WTC11 (cell line): ENCODE results near the gene MAP3K5.

ENCODE experiments used
- CREM ChIP-seq: sonication (generic); formaldehyde crosslinking; IDR thresholded peaks from 2 replicates; pipeline ENCODE4 v1.8.1; 2022; ENCODE audit warnings: mild to moderate bottlenecking, missing genetic modification reagents, moderate library complexity
- FOXP1 ChIP-seq: sonication (generic); formaldehyde crosslinking; IDR thresholded peaks from 2 replicates; pipeline ENCODE4 v1.8.0; 2022; ENCODE audit warnings: missing genetic modification reagents, mild to moderate bottlenecking, moderate library complexity, borderline replicate concordance
- ZBTB21 ChIP-seq: sonication (generic); formaldehyde crosslinking; IDR thresholded peaks from 2 replicates; pipeline ENCODE4 v1.8.1; 2023; ENCODE audit warnings: mild to moderate bottlenecking, missing genetic modification reagents, borderline replicate concordance
- TF ChIP-seq, protein P1 (sequence below): sonication (generic); formaldehyde crosslinking; IDR thresholded peaks from 2 replicates; pipeline ENCODE4 v1.8.1; 2022; ENCODE audit warnings: low read depth, missing genetic modification reagents, borderline replicate concordance
- TF ChIP-seq, protein P2 (sequence below): sonication (generic); formaldehyde crosslinking; conservative IDR thresholded peaks from 2 replicates; pipeline ENCODE4 v1.8.1; 2022; ENCODE audit warnings: mild to moderate bottlenecking, missing genetic modification reagents
- TF ChIP-seq, protein P3 (sequence below): sonication (generic); formaldehyde crosslinking; IDR thresholded peaks from 2 replicates; pipeline ENCODE4 v1.8.1; 2022; ENCODE audit warnings: mild to moderate bottlenecking, moderate library complexity, missing genetic modification reagents
- TF ChIP-seq, protein P4 (sequence below): sonication (generic); formaldehyde crosslinking; IDR thresholded peaks from 2 replicates; pipeline ENCODE4 v1.8.1; 2023; ENCODE audit warnings: mild to moderate bottlenecking, missing genetic modification reagents, moderate library complexity
- TF ChIP-seq, protein P5 (sequence below): sonication (generic); formaldehyde crosslinking; IDR thresholded peaks from 2 replicates; pipeline ENCODE4 v1.8.0; 2023; ENCODE audit warnings: missing genetic modification reagents
- TF ChIP-seq, protein P6 (sequence below): fragments of 200-600 bp; IDR thresholded peaks from 2 replicates; pipeline ENCODE4 v1.8.0; 2022; ENCODE audit warnings: antibody characterized with exemption

DNA sequence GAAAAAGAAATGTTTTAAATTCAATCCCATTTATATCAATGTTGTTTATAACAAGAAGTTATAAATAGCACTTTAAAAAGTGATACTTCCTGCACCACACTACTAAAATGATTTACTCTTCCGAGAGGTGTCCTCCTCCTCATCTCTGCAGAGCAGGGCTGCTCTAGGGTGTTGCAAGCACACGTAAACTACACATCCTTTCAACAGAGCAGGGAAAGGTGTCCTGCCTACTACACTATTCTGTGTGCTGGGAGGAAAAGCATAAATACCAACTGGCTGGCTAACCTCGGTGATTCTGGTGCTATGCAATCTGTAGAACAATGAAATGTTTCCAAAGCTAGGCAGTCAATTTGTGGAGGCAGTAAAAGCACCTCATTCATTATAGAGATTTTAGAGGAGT, 152.6 kb downstream of the MAP3K5 start:
- TF ChIP-seq ZBTB21 (CRISPR knock-in tag), result no peak
- TF ChIP-seq, protein P1, sequence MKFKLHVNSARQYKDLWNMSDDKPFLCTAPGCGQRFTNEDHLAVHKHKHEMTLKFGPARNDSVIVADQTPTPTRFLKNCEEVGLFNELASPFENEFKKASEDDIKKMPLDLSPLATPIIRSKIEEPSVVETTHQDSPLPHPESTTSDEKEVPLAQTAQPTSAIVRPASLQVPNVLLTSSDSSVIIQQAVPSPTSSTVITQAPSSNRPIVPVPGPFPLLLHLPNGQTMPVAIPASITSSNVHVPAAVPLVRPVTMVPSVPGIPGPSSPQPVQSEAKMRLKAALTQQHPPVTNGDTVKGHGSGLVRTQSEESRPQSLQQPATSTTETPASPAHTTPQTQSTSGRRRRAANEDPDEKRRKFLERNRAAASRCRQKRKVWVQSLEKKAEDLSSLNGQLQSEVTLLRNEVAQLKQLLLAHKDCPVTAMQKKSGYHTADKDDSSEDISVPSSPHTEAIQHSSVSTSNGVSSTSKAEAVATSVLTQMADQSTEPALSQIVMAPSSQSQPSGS (CRISPR knock-in tag), result no peak
- TF ChIP-seq, protein P2, sequence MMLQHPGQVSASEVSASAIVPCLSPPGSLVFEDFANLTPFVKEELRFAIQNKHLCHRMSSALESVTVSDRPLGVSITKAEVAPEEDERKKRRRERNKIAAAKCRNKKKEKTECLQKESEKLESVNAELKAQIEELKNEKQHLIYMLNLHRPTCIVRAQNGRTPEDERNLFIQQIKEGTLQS (CRISPR knock-in tag), result no peak
- TF ChIP-seq, protein P3, sequence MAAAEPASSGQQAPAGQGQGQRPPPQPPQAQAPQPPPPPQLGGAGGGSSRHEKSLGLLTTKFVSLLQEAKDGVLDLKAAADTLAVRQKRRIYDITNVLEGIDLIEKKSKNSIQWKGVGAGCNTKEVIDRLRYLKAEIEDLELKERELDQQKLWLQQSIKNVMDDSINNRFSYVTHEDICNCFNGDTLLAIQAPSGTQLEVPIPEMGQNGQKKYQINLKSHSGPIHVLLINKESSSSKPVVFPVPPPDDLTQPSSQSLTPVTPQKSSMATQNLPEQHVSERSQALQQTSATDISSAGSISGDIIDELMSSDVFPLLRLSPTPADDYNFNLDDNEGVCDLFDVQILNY (CRISPR knock-in tag), result no peak
- TF ChIP-seq, protein P4, sequence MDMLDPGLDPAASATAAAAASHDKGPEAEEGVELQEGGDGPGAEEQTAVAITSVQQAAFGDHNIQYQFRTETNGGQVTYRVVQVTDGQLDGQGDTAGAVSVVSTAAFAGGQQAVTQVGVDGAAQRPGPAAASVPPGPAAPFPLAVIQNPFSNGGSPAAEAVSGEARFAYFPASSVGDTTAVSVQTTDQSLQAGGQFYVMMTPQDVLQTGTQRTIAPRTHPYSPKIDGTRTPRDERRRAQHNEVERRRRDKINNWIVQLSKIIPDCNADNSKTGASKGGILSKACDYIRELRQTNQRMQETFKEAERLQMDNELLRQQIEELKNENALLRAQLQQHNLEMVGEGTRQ (CRISPR knock-in tag), result no peak
- TF ChIP-seq, protein P5, sequence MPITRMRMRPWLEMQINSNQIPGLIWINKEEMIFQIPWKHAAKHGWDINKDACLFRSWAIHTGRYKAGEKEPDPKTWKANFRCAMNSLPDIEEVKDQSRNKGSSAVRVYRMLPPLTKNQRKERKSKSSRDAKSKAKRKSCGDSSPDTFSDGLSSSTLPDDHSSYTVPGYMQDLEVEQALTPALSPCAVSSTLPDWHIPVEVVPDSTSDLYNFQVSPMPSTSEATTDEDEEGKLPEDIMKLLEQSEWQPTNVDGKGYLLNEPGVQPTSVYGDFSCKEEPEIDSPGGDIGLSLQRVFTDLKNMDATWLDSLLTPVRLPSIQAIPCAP (CRISPR knock-in tag), result no peak
- TF ChIP-seq CREM (CRISPR knock-in tag), result no peak
- TF ChIP-seq FOXP1 (CRISPR knock-in tag), result no peak
- TF ChIP-seq, protein P6, sequence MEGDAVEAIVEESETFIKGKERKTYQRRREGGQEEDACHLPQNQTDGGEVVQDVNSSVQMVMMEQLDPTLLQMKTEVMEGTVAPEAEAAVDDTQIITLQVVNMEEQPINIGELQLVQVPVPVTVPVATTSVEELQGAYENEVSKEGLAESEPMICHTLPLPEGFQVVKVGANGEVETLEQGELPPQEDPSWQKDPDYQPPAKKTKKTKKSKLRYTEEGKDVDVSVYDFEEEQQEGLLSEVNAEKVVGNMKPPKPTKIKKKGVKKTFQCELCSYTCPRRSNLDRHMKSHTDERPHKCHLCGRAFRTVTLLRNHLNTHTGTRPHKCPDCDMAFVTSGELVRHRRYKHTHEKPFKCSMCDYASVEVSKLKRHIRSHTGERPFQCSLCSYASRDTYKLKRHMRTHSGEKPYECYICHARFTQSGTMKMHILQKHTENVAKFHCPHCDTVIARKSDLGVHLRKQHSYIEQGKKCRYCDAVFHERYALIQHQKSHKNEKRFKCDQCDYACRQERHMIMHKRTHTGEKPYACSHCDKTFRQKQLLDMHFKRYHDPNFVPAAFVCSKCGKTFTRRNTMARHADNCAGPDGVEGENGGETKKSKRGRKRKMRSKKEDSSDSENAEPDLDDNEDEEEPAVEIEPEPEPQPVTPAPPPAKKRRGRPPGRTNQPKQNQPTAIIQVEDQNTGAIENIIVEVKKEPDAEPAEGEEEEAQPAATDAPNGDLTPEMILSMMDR, result no peak
